VCaP (cell line): ENCODE data around the gene UXS1.

Experiments
- H3K27ac ChIP-seq: fragments of 450-650 bp; 2 replicates; pipeline ENCODE4 v1.5.1; 2017
- TF ChIP-seq, protein P1 (sequence below): fragments of 450-650 bp; conservative IDR thresholded peaks from 2 replicates; pipeline ENCODE4 v1.5.1; 2017; ENCODE audit warnings: mild to moderate bottlenecking, moderate library complexity

Gene UXS1

DNA sequence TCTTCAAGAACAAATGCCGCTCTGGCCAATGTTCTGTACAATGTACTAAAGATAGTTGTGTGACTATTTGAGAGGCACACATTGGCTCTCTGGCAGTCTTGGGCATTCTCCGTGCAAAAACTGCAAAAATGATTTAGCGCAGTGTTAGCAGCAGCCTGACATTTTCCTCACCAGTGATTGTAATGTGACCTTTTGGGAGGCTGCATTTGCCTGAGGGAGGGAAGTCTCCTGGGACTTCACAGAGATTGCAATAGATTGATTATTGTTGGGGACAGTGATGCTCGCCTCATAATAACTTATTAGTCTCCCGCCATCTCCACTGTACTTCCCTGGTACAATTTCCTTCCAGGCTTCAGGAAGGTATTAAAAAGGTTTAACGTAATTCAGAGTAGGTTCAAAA is 149.2 kb downstream of the UXS1 start:
- no peak overlapping the region for H3K27ac ChIP-seq
- TF ChIP-seq, protein P1, sequence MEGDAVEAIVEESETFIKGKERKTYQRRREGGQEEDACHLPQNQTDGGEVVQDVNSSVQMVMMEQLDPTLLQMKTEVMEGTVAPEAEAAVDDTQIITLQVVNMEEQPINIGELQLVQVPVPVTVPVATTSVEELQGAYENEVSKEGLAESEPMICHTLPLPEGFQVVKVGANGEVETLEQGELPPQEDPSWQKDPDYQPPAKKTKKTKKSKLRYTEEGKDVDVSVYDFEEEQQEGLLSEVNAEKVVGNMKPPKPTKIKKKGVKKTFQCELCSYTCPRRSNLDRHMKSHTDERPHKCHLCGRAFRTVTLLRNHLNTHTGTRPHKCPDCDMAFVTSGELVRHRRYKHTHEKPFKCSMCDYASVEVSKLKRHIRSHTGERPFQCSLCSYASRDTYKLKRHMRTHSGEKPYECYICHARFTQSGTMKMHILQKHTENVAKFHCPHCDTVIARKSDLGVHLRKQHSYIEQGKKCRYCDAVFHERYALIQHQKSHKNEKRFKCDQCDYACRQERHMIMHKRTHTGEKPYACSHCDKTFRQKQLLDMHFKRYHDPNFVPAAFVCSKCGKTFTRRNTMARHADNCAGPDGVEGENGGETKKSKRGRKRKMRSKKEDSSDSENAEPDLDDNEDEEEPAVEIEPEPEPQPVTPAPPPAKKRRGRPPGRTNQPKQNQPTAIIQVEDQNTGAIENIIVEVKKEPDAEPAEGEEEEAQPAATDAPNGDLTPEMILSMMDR, result no peak

DNA sequence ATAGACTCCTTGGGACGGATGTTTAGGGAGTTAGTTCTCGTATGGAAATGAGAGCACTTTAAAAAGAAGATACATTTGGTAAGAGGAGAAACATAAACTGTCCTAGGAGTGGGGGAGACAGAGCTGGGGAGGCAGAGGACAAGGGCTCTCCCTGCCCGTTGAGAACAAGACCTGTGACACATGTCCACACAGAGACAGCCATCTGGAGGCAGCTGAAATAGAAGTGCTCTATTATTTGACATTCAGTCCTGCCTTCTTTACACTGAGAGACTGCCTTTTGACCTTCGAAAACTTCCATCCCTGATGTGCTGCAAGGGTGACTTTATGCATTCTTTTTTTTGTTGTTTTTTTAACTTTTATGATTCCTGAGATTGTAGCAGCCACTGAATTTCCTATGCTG is 150.1 kb downstream of the UXS1 start:
- H3K27ac ChIP-seq, result no peak overlapping the region
- TF ChIP-seq, protein P1, result no peak
